PFSK-1 (cell line): ENCODE results near the gene TAS2R9.

Experiments
- FOXP2 ChIP-seq: optimal IDR thresholded peaks from 2 replicates; pipeline ENCODE3; 2011; ENCODE audit warnings: borderline replicate concordance, control low read depth, inconsistent platforms; ENCODE audit not compliant: insufficient read depth; ENCODE audit errors: extremely low read length, extremely low read depth
- POLR2AphosphoS5 ChIP-seq: IDR thresholded peaks from 2 replicates; pipeline ENCODE4 v1.6.1; 2012; ENCODE audit warnings: low read depth, mild to moderate bottlenecking, control low read depth, low read length, moderate library complexity
- SIN3A ChIP-seq: IDR thresholded peaks from 2 replicates; pipeline ENCODE4 v1.6.1; 2012; ENCODE audit warnings: mild to moderate bottlenecking, low read length, moderate library complexity, borderline replicate concordance; ENCODE audit not compliant: insufficient read depth
- TAF1 ChIP-seq: IDR thresholded peaks from 2 replicates; pipeline ENCODE4 v1.6.1; 2012; ENCODE audit warnings: low read length, control low read depth, borderline replicate concordance; ENCODE audit not compliant: insufficient read depth
- TF ChIP-seq, protein P1 (sequence below), 2 experiments: IDR thresholded peaks; 2 replicates each; pipeline versions ENCODE4 v1.6.1 to v1.8.0; 2011 to 2012; ENCODE audit warnings: low read depth in 2 of 2, low read length in 2 of 2, control low read depth in 1 of 2, inconsistent platforms in 1 of 2, mild to moderate bottlenecking in 1 of 2, moderate library complexity in 1 of 2; ENCODE audit not compliant: insufficient read depth in 1 of 2

The TAS2R9 gene

DNA sequence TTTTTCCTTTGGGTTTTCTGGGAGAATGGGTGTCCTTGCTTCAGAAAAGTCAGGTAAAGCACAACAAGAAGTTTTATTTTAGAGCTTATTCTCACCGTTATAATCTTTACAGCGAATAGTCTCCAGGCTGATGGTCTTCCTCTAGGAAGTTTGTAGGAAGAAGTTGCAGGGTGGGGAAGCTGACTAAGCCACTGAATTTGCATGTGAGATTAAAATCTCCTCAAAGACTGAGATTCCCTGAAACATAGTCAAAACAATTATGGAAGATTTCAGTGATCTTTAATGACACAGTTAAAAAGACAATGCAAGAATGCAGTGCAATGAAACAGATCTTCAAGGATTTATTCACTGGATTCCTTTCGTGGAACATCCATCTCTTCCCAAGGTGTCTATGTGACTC is 15.0 kb upstream of the TAS2R9 start:
- TF ChIP-seq, protein P1, sequence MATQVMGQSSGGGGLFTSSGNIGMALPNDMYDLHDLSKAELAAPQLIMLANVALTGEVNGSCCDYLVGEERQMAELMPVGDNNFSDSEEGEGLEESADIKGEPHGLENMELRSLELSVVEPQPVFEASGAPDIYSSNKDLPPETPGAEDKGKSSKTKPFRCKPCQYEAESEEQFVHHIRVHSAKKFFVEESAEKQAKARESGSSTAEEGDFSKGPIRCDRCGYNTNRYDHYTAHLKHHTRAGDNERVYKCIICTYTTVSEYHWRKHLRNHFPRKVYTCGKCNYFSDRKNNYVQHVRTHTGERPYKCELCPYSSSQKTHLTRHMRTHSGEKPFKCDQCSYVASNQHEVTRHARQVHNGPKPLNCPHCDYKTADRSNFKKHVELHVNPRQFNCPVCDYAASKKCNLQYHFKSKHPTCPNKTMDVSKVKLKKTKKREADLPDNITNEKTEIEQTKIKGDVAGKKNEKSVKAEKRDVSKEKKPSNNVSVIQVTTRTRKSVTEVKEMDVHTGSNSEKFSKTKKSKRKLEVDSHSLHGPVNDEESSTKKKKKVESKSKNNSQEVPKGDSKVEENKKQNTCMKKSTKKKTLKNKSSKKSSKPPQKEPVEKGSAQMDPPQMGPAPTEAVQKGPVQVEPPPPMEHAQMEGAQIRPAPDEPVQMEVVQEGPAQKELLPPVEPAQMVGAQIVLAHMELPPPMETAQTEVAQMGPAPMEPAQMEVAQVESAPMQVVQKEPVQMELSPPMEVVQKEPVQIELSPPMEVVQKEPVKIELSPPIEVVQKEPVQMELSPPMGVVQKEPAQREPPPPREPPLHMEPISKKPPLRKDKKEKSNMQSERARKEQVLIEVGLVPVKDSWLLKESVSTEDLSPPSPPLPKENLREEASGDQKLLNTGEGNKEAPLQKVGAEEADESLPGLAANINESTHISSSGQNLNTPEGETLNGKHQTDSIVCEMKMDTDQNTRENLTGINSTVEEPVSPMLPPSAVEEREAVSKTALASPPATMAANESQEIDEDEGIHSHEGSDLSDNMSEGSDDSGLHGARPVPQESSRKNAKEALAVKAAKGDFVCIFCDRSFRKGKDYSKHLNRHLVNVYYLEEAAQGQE (IDR thresholded peaks at IDR 0.05; ENCODE audit: insufficient read depth in 1 of 2, low read depth in 2 of 2, low read length in 2 of 2) = no peak
- TF ChIP-seq FOXP2 (no peak), SIN3A (no peak), TAF1 (no peak), POLR2AphosphoS5 (no peak)

DNA sequence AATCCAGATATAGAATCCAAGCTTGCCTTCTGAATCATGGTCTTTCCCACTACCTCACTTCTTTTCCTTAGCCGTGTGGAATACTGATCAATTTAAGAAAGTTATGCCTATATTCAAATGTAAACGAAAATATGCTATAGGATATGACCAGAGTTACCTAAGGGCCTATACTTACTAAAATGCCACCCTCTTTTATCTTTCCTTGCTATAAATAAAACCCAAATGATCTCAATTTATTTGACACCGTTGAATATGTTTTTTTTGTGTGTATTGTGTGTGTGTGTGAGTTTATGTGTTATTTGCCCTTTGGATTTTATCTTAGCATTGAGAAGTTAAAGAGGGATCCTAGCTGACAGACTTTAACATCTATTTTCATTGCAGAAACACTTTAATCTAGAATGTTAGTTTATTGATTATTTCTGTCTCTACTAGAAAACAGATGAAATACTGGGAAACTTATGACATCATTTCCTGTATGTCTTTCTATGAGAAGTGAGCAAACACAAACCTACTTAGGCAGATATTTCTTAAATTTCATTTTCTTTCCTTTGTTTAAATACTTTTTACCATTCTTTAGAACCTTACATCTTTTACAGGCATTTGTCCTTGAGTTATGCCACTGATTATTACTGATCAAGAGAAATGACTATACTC is 2.0 kb upstream of the TAS2R9 start:
- TF ChIP-seq FOXP2 = no peak
- no peak for TF ChIP-seq SIN3A
- no peak for TF ChIP-seq POLR2AphosphoS5
- TF ChIP-seq, protein P1 (IDR thresholded peaks at IDR 0.05; ENCODE audit: insufficient read depth in 1 of 2, low read depth in 2 of 2, low read length in 2 of 2) = no peak
- TF ChIP-seq TAF1 = no peak

DNA sequence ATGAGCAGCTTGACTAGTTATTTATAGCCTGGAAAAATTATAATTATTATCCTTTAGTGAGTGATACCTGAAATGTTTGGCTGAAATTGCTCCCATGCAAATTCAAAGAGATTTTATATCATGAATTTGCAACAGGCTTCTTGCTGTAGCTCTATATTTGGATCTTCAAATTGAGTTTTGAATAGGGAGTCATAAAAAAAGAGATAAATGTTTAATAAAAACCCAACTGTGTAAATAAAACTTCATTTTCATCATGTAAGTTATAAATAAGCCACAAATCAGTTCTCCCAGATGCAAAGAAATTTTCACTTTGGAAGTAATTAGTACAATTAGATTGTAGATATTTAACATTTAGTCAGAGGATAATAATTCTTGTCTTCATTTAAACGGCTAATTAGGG is 2.8 kb downstream of the TAS2R9 start, which contains the start of gene TAS2R8:
TSS of gene TAS2R8 (minus strand) at position 101 of the 400 bp plus-strand sequence. CDS start 306 bp downstream, outside the sequence.
- TF ChIP-seq, protein P1 (IDR thresholded peaks at IDR 0.05; ENCODE audit: insufficient read depth in 1 of 2, low read depth in 2 of 2, low read length in 2 of 2) = no peak
- TF ChIP-seq FOXP2 (no peak), POLR2AphosphoS5 (no peak), TAF1 (no peak), SIN3A (no peak)

DNA sequence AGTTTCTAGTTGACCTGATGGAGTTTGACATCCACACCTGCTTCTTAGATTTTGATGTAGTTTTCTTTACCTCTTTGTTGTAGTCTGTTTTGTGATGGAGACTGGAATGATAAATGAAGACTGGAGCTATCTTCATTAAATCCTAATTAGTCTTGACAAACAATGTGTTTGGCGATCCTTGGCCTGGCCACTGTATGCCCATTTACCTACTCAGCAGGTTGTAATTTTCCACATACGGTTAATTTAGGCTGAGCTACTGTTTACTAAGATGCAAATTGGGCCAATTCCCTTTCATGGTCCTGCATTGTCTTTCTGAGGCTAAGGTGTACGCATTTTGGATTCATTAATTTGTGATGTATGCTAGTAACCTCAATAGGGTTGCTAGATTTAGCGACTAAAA is 7.4 kb downstream of the TAS2R9 start, which contains the start of gene TAS2R7:
TSS of gene TAS2R7 (minus strand) at position 41 of the 400 bp plus-strand sequence. CDS start 57 bp downstream, outside the sequence.
- TF ChIP-seq SIN3A (no peak), FOXP2 (no peak), POLR2AphosphoS5 (no peak), TAF1 (no peak)
- TF ChIP-seq, protein P1 (IDR thresholded peaks at IDR 0.05; ENCODE audit: insufficient read depth in 1 of 2, low read depth in 2 of 2, low read length in 2 of 2) = no peak

- TF ChIP-seq FOXP2 (no peak), SIN3A (no peak)
Observed at GRCh38 chr12:10801741-10802140, 8.2 kb downstream of the TAS2R9 start.
